WI38 (cell line): ENCODE data around the gene SYNJ2BP.

Experiments used
- H3K4me3 ChIP-seq: 2 replicates; pipeline ENCODE4 v1.5.1; 2011; ENCODE audit warnings: low read depth, mild to moderate bottlenecking, control low read depth, low read length
- CTCF ChIP-seq: IDR thresholded peaks from 2 replicates; pipeline ENCODE4 v1.5.1; 2012; ENCODE audit warnings: low read depth, mild to moderate bottlenecking, control low read depth, low read length

SYNJ2BP gene

DNA sequence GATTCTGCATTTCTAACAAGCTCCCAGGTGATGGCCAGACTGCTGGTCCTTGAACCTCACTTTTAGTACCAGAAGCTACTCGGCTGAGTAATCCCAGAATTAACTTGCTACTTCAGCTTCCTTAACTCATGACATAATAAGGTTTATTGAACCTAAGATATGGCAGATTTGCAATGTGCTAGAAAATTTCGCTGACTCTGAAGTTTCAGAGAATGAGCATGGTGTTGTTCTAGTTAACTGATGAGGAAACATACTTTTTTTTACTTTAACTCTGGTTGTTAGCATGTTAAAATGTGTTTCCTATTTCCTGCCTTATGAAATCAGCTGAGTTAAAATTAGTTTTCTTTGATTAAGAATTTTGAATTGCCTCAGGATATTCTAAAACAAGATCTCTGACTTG is 34.4 kb downstream of the SYNJ2BP start:
- no peak overlapping the region for H3K4me3 ChIP-seq
- no peak for TF ChIP-seq CTCF

- TF ChIP-seq CTCF = no peak
- no peak overlapping the region for H3K4me3 ChIP-seq
Measured at GRCh38 chr14:70380824-70381223, 36.1 kb downstream of the SYNJ2BP start.

- no peak for TF ChIP-seq CTCF
- H3K4me3 ChIP-seq = no peak overlapping the region
Measured at GRCh38 chr14:70378696-70379095, 38.2 kb downstream of the SYNJ2BP start.
